ENCODE results near the gene HOXA10.

HOXA10 gene

GRCh38 chr7:27143023-27143949 is 30.8 kb downstream of the HOXA10 start, which contains the start of gene HOXA5:
TSS of gene HOXA5 (minus strand) at chr7:27143681. CDS start at chr7:27143607, 74 bp downstream.
- Mint-ChIP-seq H3K27ac (peak within 1 kb of the TSS; percentile 80), H3K9me3 (peaks cover 0 to 1% of the 10 kb centered on the region in 2 donors), H3K4me1 (peaks cover 19 to 22% of the 10 kb centered on the region in 2 donors), H3K27me3 (peaks cover 52 to 68% of the 10 kb centered on the region in 2 donors), H3K36me3 (no peaks in the 10 kb centered on the region), H3K4me3 (peak within 1 kb of the TSS; percentile 61 to 80)
- peak; percentile 41 for DNase-seq
- ATAC-seq (replicated peaks) = peak; percentile 44 to 74

DNA sequence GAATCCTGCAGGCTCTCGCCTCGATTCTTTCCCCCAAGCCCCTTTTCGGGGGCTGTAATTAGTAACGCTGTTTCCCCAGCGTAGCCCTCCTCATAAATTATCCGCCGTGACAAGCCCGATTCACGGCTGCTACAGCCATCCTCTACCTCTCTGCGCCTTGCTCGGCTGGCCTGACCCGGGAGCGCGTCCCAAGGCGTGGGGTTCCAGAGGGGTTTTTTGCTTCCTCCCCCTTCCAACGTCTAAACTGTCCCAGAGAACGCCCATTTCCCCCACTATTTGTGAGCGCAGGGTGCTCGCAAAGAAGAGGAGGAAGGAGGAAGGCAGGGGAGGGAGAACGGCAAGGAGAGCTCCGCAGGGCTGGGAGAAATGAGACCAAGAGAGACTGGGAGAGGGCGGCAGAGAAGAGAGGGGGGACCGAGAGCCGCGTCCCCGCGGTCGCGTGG is 31.5 kb downstream of the HOXA10 start:
- Mint-ChIP-seq H3K9me3 (peaks cover 0 to 1% of the 10 kb centered on the region in 2 donors), H3K27ac (peak overlapping the region; percentile 80), H3K27me3 (peaks cover 52 to 68% of the 10 kb centered on the region in 2 donors), H3K4me3 (peak overlapping the region; percentile 61 to 80), H3K4me1 (peaks cover 15 to 17% of the 10 kb centered on the region in 2 donors), H3K36me3 (no peaks in the 10 kb centered on the region)
- ATAC-seq (replicated peaks) (peak in 1 of 2 donors; percentile 12), DNase-seq (no peak)

GRCh38 chr7:27141923-27142579 is 32.1 kb downstream of the HOXA10 start:
- DNase-seq (no peak), ATAC-seq (replicated peaks) (no peak)
- Mint-ChIP-seq H3K27me3 (peaks cover 51 to 64% of the 10 kb centered on the region in 2 donors), H3K36me3 (no peaks in the 10 kb centered on the region), H3K4me1 (peaks cover 11 to 12% of the 10 kb centered on the region in 2 donors), H3K4me3 (peak overlapping the region in 1 of 2 donors; percentile 80), H3K27ac (no peak overlapping the region), H3K9me3 (no peaks in the 10 kb centered on the region)

- no peak overlapping the region for H3K4me3 Mint-ChIP-seq
- no peaks in the 10 kb centered on the region for H3K9me3 Mint-ChIP-seq
- H3K4me1 Mint-ChIP-seq = peaks cover 8 to 9% of the 10 kb centered on the region in 2 donors
- DNase-seq = no peak
- no peak for ATAC-seq (replicated peaks)
- peaks cover 45 to 58% of the 10 kb centered on the region in 2 donors for H3K27me3 Mint-ChIP-seq
- no peaks in the 10 kb centered on the region for H3K36me3 Mint-ChIP-seq
- H3K27ac Mint-ChIP-seq = no peak overlapping the region
These were observed 32.8 kb downstream of the HOXA10 start for GRCh38 chr7:27141137-27141922.

GRCh38 chr7:27140126-27140857 is 33.8 kb downstream of the HOXA10 start:
- H3K4me1 Mint-ChIP-seq = peaks cover 8 to 9% of the 10 kb centered on the region in 2 donors
- H3K27ac Mint-ChIP-seq = no peak overlapping the region
- no peak overlapping the region for H3K4me3 Mint-ChIP-seq
- peaks cover 41 to 52% of the 10 kb centered on the region in 2 donors for H3K27me3 Mint-ChIP-seq
- no peaks in the 10 kb centered on the region for H3K9me3 Mint-ChIP-seq
- DNase-seq = no peak
- no peaks in the 10 kb centered on the region for H3K36me3 Mint-ChIP-seq
- no peak for ATAC-seq (replicated peaks)

- H3K36me3 Mint-ChIP-seq = no peaks in the 10 kb centered on the region
- H3K4me3 Mint-ChIP-seq = no peak overlapping the region
- DNase-seq (no peak), ATAC-seq (replicated peaks) (no peak)
- H3K4me1 Mint-ChIP-seq = peaks cover 6 to 8% of the 10 kb centered on the region in 2 donors
- H3K27me3 Mint-ChIP-seq = peaks cover 45 to 52% of the 10 kb centered on the region in 2 donors
- H3K9me3 Mint-ChIP-seq = no peaks in the 10 kb centered on the region
- no peak overlapping the region for H3K27ac Mint-ChIP-seq
These were observed 34.6 kb downstream of the HOXA10 start for GRCh38 chr7:27139334-27140125.

GRCh38 chr7:27138985-27139333 is 35.2 kb downstream of the HOXA10 start:
- Mint-ChIP-seq H3K4me3 (no peak overlapping the region), H3K27me3 (peaks cover 50 to 55% of the 10 kb centered on the region in 2 donors), H3K4me1 (peaks cover 8 to 9% of the 10 kb centered on the region in 2 donors), H3K36me3 (no peaks in the 10 kb centered on the region), H3K27ac (no peak overlapping the region), H3K9me3 (no peaks in the 10 kb centered on the region)
- DNase-seq = no peak
- ATAC-seq (replicated peaks) = no peak

DNA sequence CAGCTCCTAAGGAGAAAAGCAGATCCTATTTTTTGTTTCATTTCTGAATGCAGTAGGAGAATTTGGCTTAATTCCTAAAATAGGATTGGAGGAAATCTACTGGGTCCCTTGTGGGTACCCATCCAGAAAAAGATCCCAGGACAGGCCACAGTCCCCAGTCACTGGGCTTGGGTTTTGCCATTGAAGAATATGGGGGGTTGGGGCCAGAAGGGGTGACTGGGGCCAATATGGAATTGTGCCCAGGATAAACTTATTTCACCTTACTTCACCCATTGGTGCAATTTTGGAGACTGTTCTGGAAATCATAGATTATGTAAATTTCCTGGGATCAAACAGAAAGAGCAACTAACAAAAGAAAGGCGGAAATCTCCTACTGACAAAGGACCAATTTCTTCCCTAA is 35.6 kb downstream of the HOXA10 start:
- H3K27me3 Mint-ChIP-seq = peaks cover 54 to 60% of the 10 kb centered on the region in 2 donors
- no peak overlapping the region for H3K4me3 Mint-ChIP-seq
- H3K36me3 Mint-ChIP-seq = no peaks in the 10 kb centered on the region
- H3K27ac Mint-ChIP-seq = no peak overlapping the region
- no peaks in the 10 kb centered on the region for H3K9me3 Mint-ChIP-seq
- H3K4me1 Mint-ChIP-seq = peaks cover 8 to 9% of the 10 kb centered on the region in 2 donors
- DNase-seq (no peak), ATAC-seq (replicated peaks) (no peak)

GRCh38 chr7:27137640-27138315 is 36.3 kb downstream of the HOXA10 start:
- no peak for ATAC-seq (replicated peaks)
- Mint-ChIP-seq H3K27me3 (peaks cover 56 to 60% of the 10 kb centered on the region in 2 donors), H3K27ac (no peak overlapping the region), H3K9me3 (no peaks in the 10 kb centered on the region), H3K36me3 (no peaks in the 10 kb centered on the region), H3K4me3 (no peak overlapping the region), H3K4me1 (peaks cover 5 to 8% of the 10 kb centered on the region in 2 donors)
- no peak for DNase-seq

- peaks cover 43 to 58% of the 10 kb centered on the region in 2 donors for H3K27me3 Mint-ChIP-seq
- H3K36me3 Mint-ChIP-seq = no peaks in the 10 kb centered on the region
- ATAC-seq (replicated peaks) (peak; percentile 24 to 62), DNase-seq (no peak)
- no peaks in the 10 kb centered on the region for H3K9me3 Mint-ChIP-seq
- H3K4me3 Mint-ChIP-seq = no peak overlapping the region
- H3K4me1 Mint-ChIP-seq = peaks cover 0 to 4% of the 10 kb centered on the region in 2 donors
- no peak overlapping the region for H3K27ac Mint-ChIP-seq
These were observed 39.7 kb downstream of the HOXA10 start for GRCh38 chr7:27134392-27134791.

DNA sequence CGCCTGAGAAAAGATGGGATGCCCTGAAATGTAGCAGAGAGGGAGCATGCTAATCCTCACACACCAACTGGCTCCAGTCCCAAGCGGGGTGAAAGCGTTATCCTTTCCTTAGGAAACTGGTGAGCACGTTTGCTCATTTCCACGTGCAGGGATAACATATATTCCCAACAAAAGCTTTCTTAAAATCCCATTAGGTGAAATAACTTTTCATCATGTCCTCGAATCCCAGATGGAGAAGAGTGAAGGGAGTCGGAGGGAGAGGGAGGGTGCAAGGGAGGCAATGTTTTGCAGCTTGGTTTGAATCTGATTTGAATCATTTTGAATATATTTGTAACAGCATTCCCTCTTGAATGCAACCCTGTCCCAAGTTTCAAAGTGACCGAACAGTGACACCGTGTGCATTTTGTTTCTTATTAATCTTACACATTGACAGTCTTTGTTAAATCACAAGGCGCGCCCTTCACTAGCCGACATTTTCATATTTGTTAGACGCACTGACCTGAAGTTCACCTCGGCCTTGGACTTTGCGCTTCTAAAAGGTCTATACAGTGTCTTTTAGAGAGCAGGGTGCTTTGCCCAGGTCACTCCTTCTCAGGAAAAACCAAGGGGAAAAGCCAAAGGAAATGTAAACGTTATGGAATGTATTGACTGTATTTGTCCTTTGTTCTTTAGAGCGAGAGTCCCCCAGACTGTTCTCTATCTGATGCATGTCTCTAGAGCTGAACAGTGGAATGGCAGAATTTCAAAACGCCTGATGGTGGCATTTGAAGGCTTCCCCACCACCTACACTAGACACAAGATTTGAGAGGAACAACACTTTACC is 40.5 kb downstream of the HOXA10 start:
- peaks cover 46 to 61% of the 10 kb centered on the region in 2 donors for H3K27me3 Mint-ChIP-seq
- no peak for DNase-seq
- H3K9me3 Mint-ChIP-seq = peaks cover 0 to 4% of the 10 kb centered on the region in 2 donors
- no peak for ATAC-seq (replicated peaks)
- peaks cover 2 to 4% of the 10 kb centered on the region in 2 donors for H3K36me3 Mint-ChIP-seq
- peaks cover 0 to 4% of the 10 kb centered on the region in 2 donors for H3K4me1 Mint-ChIP-seq
- no peak overlapping the region for H3K4me3 Mint-ChIP-seq
- H3K27ac Mint-ChIP-seq = no peak overlapping the region

DNA sequence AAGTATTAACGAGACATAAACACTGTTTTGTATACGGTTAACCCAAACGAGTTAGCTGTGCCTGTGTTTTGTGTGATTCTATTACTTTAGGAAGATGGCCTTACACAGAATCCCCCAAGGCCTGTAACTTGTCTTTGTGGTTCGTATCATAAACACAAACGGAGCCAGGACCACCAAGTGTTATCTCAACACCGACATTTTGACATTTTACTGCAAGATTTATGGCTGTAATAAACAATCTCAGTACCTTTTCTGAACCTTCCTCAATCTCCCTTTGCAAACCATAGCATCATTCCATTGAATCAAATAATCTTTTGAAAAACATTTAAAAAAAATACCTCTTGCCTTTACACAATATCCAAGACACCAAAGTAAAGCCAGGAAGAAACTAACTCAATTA is 41.1 kb downstream of the HOXA10 start:
- ATAC-seq (replicated peaks) = no peak
- Mint-ChIP-seq H3K9me3 (peaks cover 0 to 4% of the 10 kb centered on the region in 2 donors), H3K36me3 (peaks cover 2 to 4% of the 10 kb centered on the region in 2 donors), H3K27ac (no peak overlapping the region), H3K4me1 (peaks cover 0 to 4% of the 10 kb centered on the region in 2 donors), H3K4me3 (no peak overlapping the region), H3K27me3 (peaks cover 51 to 63% of the 10 kb centered on the region in 2 donors)
- no peak for DNase-seq

Data from stimulated activated naive B cell treated with anti-CD40 and anti-IgM and Interleukin-4, amounts not matched to agents 10 μg/mL and 1 μg/mL and 100 μg/mL, for 72 hours (primary cell).